ENCODE results near the gene DTNB. TPM values are rescaled to one million over a fixed set of nuclear protein-coding genes. Genes with fewer than 3 reads are reported as not detected.

The DTNB gene
- total RNA-seq, 4 donors from 2014 or later, result 5.2 to 9.9 (median 9.2) TPM

GRCh38 chr2:25685741-25686140 lies 12.4 kb upstream of the DTNB start:
- no peak for DNase-seq (ENCODE audit: low spot score)
- TF ChIP-seq CTCF (IDR thresholded peaks at IDR 0.05), result no peak
- ATAC-seq (ENCODE audit: low FRiP score), result no peak

- DNase-seq (ENCODE audit: low spot score) (no peak), ATAC-seq (ENCODE audit: low FRiP score) (no peak)
- no peak for TF ChIP-seq CTCF (IDR thresholded peaks at IDR 0.05)
These were observed 11.4 kb upstream of the DTNB start for GRCh38 chr2:25684577-25685473.

- no peak for TF ChIP-seq CTCF (IDR thresholded peaks at IDR 0.05)
- ATAC-seq (ENCODE audit: low FRiP score) (no peak), DNase-seq (ENCODE audit: low spot score) (no peak)
These were observed 8.7 kb upstream of the DTNB start for GRCh38 chr2:25682082-25682481.

GRCh38 chr2:25677877-25678276 lies 4.5 kb upstream of the DTNB start:
- TF ChIP-seq CTCF (IDR thresholded peaks at IDR 0.05), result no peak
- DNase-seq (ENCODE audit: low spot score) (no peak), ATAC-seq (ENCODE audit: low FRiP score) (no peak)

- DNase-seq (ENCODE audit: low spot score), result no peak
- no peak for TF ChIP-seq CTCF (IDR thresholded peaks at IDR 0.05)
- no peak for ATAC-seq (ENCODE audit: low FRiP score)
These were observed 643 bp upstream of the DTNB start for GRCh38 chr2:25674077-25674362.

- no peak for TF ChIP-seq CTCF (IDR thresholded peaks at IDR 0.05)
- DNase-seq (ENCODE audit: low spot score) (no peak), ATAC-seq (ENCODE audit: low FRiP score) (peak; percentile 63)
These were observed 680 bp downstream of the DTNB start for GRCh38 chr2:25672494-25673299.
